Astrocyte (in vitro differentiated cells and primary cell): Measurements from ENCODE around the gene CHCHD6. TPM values are rescaled to one million over a fixed set of nuclear protein-coding genes. Genes with fewer than 3 reads are reported as not detected.

Source experiments
- DNase-seq: peaks from one replicate; pipeline ENCODE4 v3.0.0-alpha.2; 2010; ENCODE audit warnings: low read depth
- FAIRE-seq: peaks from 2 replicates; lab custom pipeline; 2011; peaks lifted over from hg19 to GRCh38; lab: Jason Lieb, UNC
- H2AFZ ChIP-seq: 2 replicates; pipeline ENCODE4 v1.6.0; 2012; ENCODE audit warnings: low read depth, low read length, inconsistent platforms
- H3K27ac ChIP-seq: 2 replicates; pipeline ENCODE4 v1.5.1; 2011; ENCODE audit warnings: low read depth, low read length, inconsistent platforms
- H3K27me3 ChIP-seq: 2 replicates; pipeline ENCODE4 v1.6.0; 2011; ENCODE audit warnings: low read length, inconsistent platforms; ENCODE audit not compliant: insufficient read depth
- H3K36me3 ChIP-seq: 2 replicates; pipeline ENCODE4 v1.5.1; 2011; ENCODE audit warnings: low read length, inconsistent platforms; ENCODE audit not compliant: insufficient read depth
- H3K4me1 ChIP-seq: 2 replicates; pipeline ENCODE4 v1.5.1; 2011; ENCODE audit warnings: low read length, inconsistent platforms; ENCODE audit not compliant: insufficient read depth
- H3K4me2 ChIP-seq: 2 replicates; pipeline ENCODE4 v1.6.0; 2012; ENCODE audit warnings: low read length, inconsistent platforms
- H3K4me3 ChIP-seq: 2 replicates; pipeline ENCODE4 v1.5.1; 2011; ENCODE audit warnings: low read depth, mild to moderate bottlenecking, low read length, inconsistent platforms; ENCODE audit not compliant: insufficient read depth
- H3K79me2 ChIP-seq: 2 replicates; pipeline ENCODE4 v1.6.0; 2012; ENCODE audit warnings: mild to moderate bottlenecking, low read length, inconsistent platforms; ENCODE audit not compliant: insufficient read depth
- H3K9ac ChIP-seq: 2 replicates; pipeline ENCODE4 v1.6.0; 2012; ENCODE audit warnings: mild to moderate bottlenecking, low read length, inconsistent platforms
- H3K9me3 ChIP-seq: 2 replicates; pipeline ENCODE4 v1.5.1; 2012; ENCODE audit warnings: low read depth, mild to moderate bottlenecking, low read length, inconsistent platforms; ENCODE audit not compliant: insufficient read depth
- H4K20me1 ChIP-seq: 2 replicates; pipeline ENCODE4 v1.6.0; 2012; ENCODE audit warnings: low read length, inconsistent platforms; ENCODE audit not compliant: insufficient read depth
- H3K27ac Mint-ChIP-seq: one replicate; pipeline ENCODE4 v1.8.0; 2021; ENCODE audit warnings: mild to moderate bottlenecking, mixed read lengths; ENCODE audit not compliant: unreplicated experiment
- H3K27me3 Mint-ChIP-seq: one replicate; pipeline ENCODE4 v1.8.0; 2021; ENCODE audit warnings: low read depth, mixed read lengths; ENCODE audit not compliant: unreplicated experiment
- H3K36me3 Mint-ChIP-seq: one replicate; pipeline ENCODE4 v1.8.0; 2021; ENCODE audit warnings: low read depth, mixed read lengths; ENCODE audit not compliant: unreplicated experiment
- H3K4me1 Mint-ChIP-seq: one replicate; pipeline ENCODE4 v1.8.0; 2021; ENCODE audit warnings: low read depth, mixed read lengths; ENCODE audit not compliant: unreplicated experiment
- H3K4me3 Mint-ChIP-seq: one replicate; pipeline ENCODE4 v1.8.0; 2021; ENCODE audit warnings: mild to moderate bottlenecking, moderate library complexity, mixed read lengths; ENCODE audit not compliant: unreplicated experiment
- H3K9me3 Mint-ChIP-seq: one replicate; pipeline ENCODE4 v1.8.0; 2021; ENCODE audit warnings: mild to moderate bottlenecking, mixed read lengths; ENCODE audit not compliant: unreplicated experiment
- CTCF ChIP-seq: IDR thresholded peaks from 2 replicates; pipeline ENCODE4 v1.5.1; 2011; ENCODE audit warnings: low read depth, mild to moderate bottlenecking, inconsistent platforms, low read length, moderate library complexity; ENCODE audit not compliant: insufficient read depth
- EZH2 ChIP-seq: IDR thresholded peaks from 2 replicates; pipeline ENCODE4 v1.6.1; 2012; ENCODE audit warnings: mild to moderate bottlenecking, low read length, inconsistent platforms; ENCODE audit not compliant: insufficient read depth
- total RNA-seq: library from RNA; stranded (reverse); gene quantifications from 2 replicates; pipeline ENCODE4 v1.2.1, GENCODE V29; 2021

Gene CHCHD6
- total RNA-seq, 1 donor from 2014 or later: 21.1 TPM

- H3K9ac ChIP-seq: no peak overlapping the region
- no peak overlapping the region for H3K4me2 ChIP-seq
- no peaks in the 10 kb centered on the region for H3K36me3 ChIP-seq
- FAIRE-seq (no peak), DNase-seq (no peak)
- no peak overlapping the region for H3K27ac Mint-ChIP-seq
- H3K9me3 ChIP-seq: no peaks in the 10 kb centered on the region
- H4K20me1 ChIP-seq: no peaks in the 10 kb centered on the region
- H3K79me2 ChIP-seq: no peaks in the 10 kb centered on the region
- TF ChIP-seq CTCF: no peak
- TF ChIP-seq EZH2: no peak
- H3K9me3 Mint-ChIP-seq: peaks cover 2% of the 10 kb centered on the region
- no peak overlapping the region for H3K4me3 Mint-ChIP-seq
- no peak overlapping the region for H2AFZ ChIP-seq
- no peaks in the 10 kb centered on the region for H3K4me1 Mint-ChIP-seq
- no peak overlapping the region for H3K27ac ChIP-seq
- no peaks in the 10 kb centered on the region for H3K36me3 Mint-ChIP-seq
- H3K4me3 ChIP-seq: no peak overlapping the region
- H3K27me3 ChIP-seq: peaks cover 20% of the 10 kb centered on the region
- H3K27me3 Mint-ChIP-seq: peaks cover 15% of the 10 kb centered on the region
- no peaks in the 10 kb centered on the region for H3K4me1 ChIP-seq
Measured at GRCh38 chr3:126696701-126697267, 7.3 kb upstream of the CHCHD6 start.

- Histone ChIP-seq H3K79me2 (no peaks in the 10 kb centered on the region), H3K4me2 (no peak overlapping the region), H3K9ac (no peak overlapping the region), H3K4me1 (peaks cover 8% of the 10 kb centered on the region), H3K4me3 (no peak overlapping the region), H3K27ac (no peak overlapping the region), H3K27me3 (peaks cover 15% of the 10 kb centered on the region), H4K20me1 (no peaks in the 10 kb centered on the region), H3K9me3 (no peaks in the 10 kb centered on the region), H3K36me3 (no peaks in the 10 kb centered on the region), H2AFZ (no peak overlapping the region)
- DNase-seq (no peak), FAIRE-seq (no peak)
- TF ChIP-seq CTCF (no peak), EZH2 (no peak)
- Mint-ChIP-seq H3K27ac (no peak overlapping the region), H3K36me3 (no peaks in the 10 kb centered on the region), H3K27me3 (peaks cover 2% of the 10 kb centered on the region), H3K9me3 (peaks cover 2% of the 10 kb centered on the region), H3K4me3 (no peak overlapping the region), H3K4me1 (no peaks in the 10 kb centered on the region)
Measured at GRCh38 chr3:126699011-126699410, 5.0 kb upstream of the CHCHD6 start.

GRCh38 chr3:126704494-126705214 is 614 bp downstream of the CHCHD6 start:
- peaks cover 21% of the 10 kb centered on the region for H4K20me1 ChIP-seq
- H3K4me1 ChIP-seq: peaks cover 15% of the 10 kb centered on the region
- peak overlapping the region; percentile 99 for H2AFZ ChIP-seq
- peak overlapping the region; percentile 67 for H3K4me3 ChIP-seq
- H3K4me1 Mint-ChIP-seq: peaks cover 3% of the 10 kb centered on the region
- no peaks in the 10 kb centered on the region for H3K9me3 ChIP-seq
- peaks cover 18% of the 10 kb centered on the region for H3K79me2 ChIP-seq
- no peak overlapping the region for H3K27ac ChIP-seq
- FAIRE-seq (no peak), DNase-seq (peak; percentile 0)
- no peaks in the 10 kb centered on the region for H3K36me3 ChIP-seq
- peaks cover 2% of the 10 kb centered on the region for H3K9me3 Mint-ChIP-seq
- H3K4me3 Mint-ChIP-seq: peak overlapping the region; percentile 96
- peak overlapping the region; percentile 74 for H3K9ac ChIP-seq
- no peak for TF ChIP-seq CTCF
- no peak for TF ChIP-seq EZH2
- peaks cover 5% of the 10 kb centered on the region for H3K36me3 Mint-ChIP-seq
- H3K27me3 Mint-ChIP-seq: peaks cover 5% of the 10 kb centered on the region
- peak overlapping the region; percentile 93 for H3K4me2 ChIP-seq
- no peak overlapping the region for H3K27ac Mint-ChIP-seq
- no peaks in the 10 kb centered on the region for H3K27me3 ChIP-seq
